SK-N-SH (cell line): ENCODE results near the gene ZNF580. TPM values are rescaled to one million over a fixed set of nuclear protein-coding genes. Genes with fewer than 3 reads are reported as not detected.

Experiments
- CTCF ChIA-PET: fragments of 300-600, 350-600 bp; formaldehyde crosslinking; extraction: SDS; loops from one replicate; lab custom pipeline; 2021; lab: Yijun Ruan, JAX
- POLR2A ChIA-PET: fragments of 350-600 bp; sonication (Branson Sonifier 250); formaldehyde crosslinking; extraction: SDS; loops from one replicate; lab custom pipeline; 2020; ENCODE audit warnings: antibody characterized with exemption, inconsistent platforms; lab: Yijun Ruan, JAX
- DNase-seq: peaks from one replicate; pipeline ENCODE4 v3.0.0; 2012
- H2AFZ ChIP-seq: fragments of 200-600 bp; sonication (generic); 2 replicates; pipeline ENCODE4 v1.8.1; 2016; ENCODE audit warnings: antibody characterized with exemption, mild to moderate bottlenecking, low read depth
- H3F3A ChIP-seq: fragments of 200-600 bp; sonication (generic); replicated peaks from 2 replicates; pipeline ENCODE3; 2016; ENCODE audit warnings: antibody characterized with exemption, mild to moderate bottlenecking; ENCODE audit not compliant: insufficient read depth
- H3K27ac ChIP-seq, 2 experiments: fragments of 200-500 bp in 1 of 2; fragments of 200-600 bp in 1 of 2; sonication (Bioruptor generic) in 1 of 2; sonication (generic), shearing (Covaris generic) in 1 of 2; 2 replicates each; pipeline versions ENCODE4 v1.5.1 to v1.6.1; 2014 to 2016; ENCODE audit warnings: low read depth in 2 of 2, inconsistent platforms in 1 of 2, low read length in 1 of 2, mild to moderate bottlenecking in 1 of 2, mixed read lengths in 1 of 2
- H3K27me3 ChIP-seq: fragments of 200-600 bp; sonication (generic), shearing (Covaris generic); 2 replicates; pipeline ENCODE4 v1.6.1; 2016; ENCODE audit warnings: mixed run types; ENCODE audit not compliant: insufficient read depth
- H3K36me3 ChIP-seq, 2 experiments: fragments of 200-500 bp in 1 of 2; fragments of 200-600 bp in 1 of 2; sonication (Bioruptor generic) in 1 of 2; sonication (generic) in 1 of 2; replicated peaks in 1 of 2; 2 replicates each; pipeline versions ENCODE3 to v1.5.1; 2014 to 2016; ENCODE audit warnings: low read length in 1 of 2, mild to moderate bottlenecking in 1 of 2; ENCODE audit not compliant: insufficient read depth in 2 of 2, control insufficient read depth in 1 of 2
- H3K4me1 ChIP-seq, 2 experiments: fragments of 200-500 bp in 1 of 2; fragments of 200-600 bp in 1 of 2; sonication (Bioruptor generic) in 1 of 2; sonication (generic), shearing (Covaris generic) in 1 of 2; 2 replicates each; pipeline versions ENCODE4 v1.5.1 to v1.6.1; 2014 to 2016; ENCODE audit warnings: low read depth in 1 of 2, low read length in 1 of 2, mixed run types in 1 of 2; ENCODE audit not compliant: insufficient read depth in 2 of 2, control insufficient read depth in 1 of 2
- H3K4me2 ChIP-seq: fragments of 200-600 bp; sonication (generic), shearing (Covaris generic); 2 replicates; pipeline ENCODE4 v1.6.1; 2017; ENCODE audit warnings: mixed run types
- H3K4me3 ChIP-seq, 2 experiments: fragments of 200-500 bp in 1 of 2; fragments of 200-600 bp in 1 of 2; sonication (Bioruptor generic) in 1 of 2; sonication (generic), shearing (Covaris generic) in 1 of 2; 2 replicates each; pipeline versions ENCODE4 v1.5.1 to v1.8.1; 2014 to 2016; ENCODE audit warnings: low read depth in 2 of 2, inconsistent platforms in 1 of 2, low read length in 1 of 2, mild to moderate bottlenecking in 1 of 2, mixed read lengths in 1 of 2, moderate library complexity in 1 of 2
- H3K79me2 ChIP-seq: fragments of 200-600 bp; sonication (generic); 2 replicates; pipeline ENCODE4 v1.8.1; 2017; ENCODE audit warnings: mild to moderate bottlenecking; ENCODE audit not compliant: insufficient read depth
- H3K9ac ChIP-seq: fragments of 200-600 bp; sonication (generic); 2 replicates; pipeline ENCODE4 v1.6.1; 2017; ENCODE audit warnings: mixed run types
- H3K9me2 ChIP-seq: fragments of 200-600 bp; sonication (generic); 2 replicates; pipeline ENCODE4 v1.6.1; 2017; ENCODE audit warnings: mixed run types
- H3K9me3 ChIP-seq: fragments of 200-600 bp; sonication (generic); 2 replicates; pipeline ENCODE4 v1.6.1; 2017; ENCODE audit warnings: mixed run types, mild to moderate bottlenecking, moderate library complexity
- H4K20me1 ChIP-seq: fragments of 200-600 bp; sonication (generic); 2 replicates; pipeline ENCODE4 v1.6.1; 2017; ENCODE audit warnings: mild to moderate bottlenecking, mixed run types; ENCODE audit not compliant: insufficient read depth
- CHD2 ChIP-seq: fragments of 150-350 bp; IDR thresholded peaks from 2 replicates; pipeline ENCODE4 v1.6.1; 2018; ENCODE audit warnings: low read length; ENCODE audit not compliant: partially characterized antibody
- ELF1 ChIP-seq: IDR thresholded peaks from 2 replicates; pipeline ENCODE4 v1.4.0; 2012
- EP300 ChIP-seq, 2 experiments: IDR thresholded peaks; 2 replicates each; pipeline versions ENCODE4 v1.4.0 to v1.6.1; 2012; ENCODE audit warnings: borderline replicate concordance in 1 of 2, low read depth in 1 of 2, low read length in 1 of 2
- FOSL2 ChIP-seq: IDR thresholded peaks from 2 replicates; pipeline ENCODE4 v1.4.0; 2012; ENCODE audit warnings: low read depth, mild to moderate bottlenecking, moderate library complexity, borderline replicate concordance
- FOXJ3 ChIP-seq: sonication (generic); formaldehyde crosslinking; IDR thresholded peaks from 2 replicates; pipeline ENCODE4 v1.5.1; 2020; ENCODE audit warnings: mild to moderate bottlenecking, missing genetic modification reagents
- FOXM1 ChIP-seq: IDR thresholded peaks from 2 replicates; pipeline ENCODE4 v1.4.0; 2012; ENCODE audit warnings: low read depth, mild to moderate bottlenecking
- GABPA ChIP-seq: IDR thresholded peaks from 2 replicates; pipeline ENCODE4 v1.4.0; 2012; ENCODE audit warnings: low read depth, mild to moderate bottlenecking
- MAX ChIP-seq: IDR thresholded peaks from 2 replicates; pipeline ENCODE4 v1.4.0; 2012; ENCODE audit warnings: low read depth
- MEF2A ChIP-seq: IDR thresholded peaks from 2 replicates; pipeline ENCODE4 v1.4.0; 2012; ENCODE audit warnings: low read depth, borderline replicate concordance
- MXI1 ChIP-seq: IDR thresholded peaks from 2 replicates; pipeline ENCODE4 v1.6.1; 2012; ENCODE audit warnings: mild to moderate bottlenecking, low read depth, low read length, improper control_type of control experiment
- NFIC ChIP-seq: IDR thresholded peaks from 2 replicates; pipeline ENCODE4 v1.4.0; 2012; ENCODE audit warnings: borderline replicate concordance
- NRF1 ChIP-seq: IDR thresholded peaks from 2 replicates; pipeline ENCODE4 v1.6.1; 2012; ENCODE audit warnings: low read depth, mild to moderate bottlenecking, low read length
- PBX3 ChIP-seq: IDR thresholded peaks from 2 replicates; pipeline ENCODE4; 2012
- POLR2AphosphoS5 ChIP-seq: IDR thresholded peaks from 2 replicates; pipeline ENCODE4 v1.6.1; 2012; ENCODE audit warnings: low read depth, low read length
- RFX5 ChIP-seq: IDR thresholded peaks from 2 replicates; pipeline ENCODE4 v1.6.1; 2012; ENCODE audit warnings: mild to moderate bottlenecking, improper control_type of control experiment, low read length
- RXRA ChIP-seq: IDR thresholded peaks from 2 replicates; pipeline ENCODE4 v1.4.0; 2012; ENCODE audit warnings: low read depth, mild to moderate bottlenecking, borderline replicate concordance
- SIN3A ChIP-seq: IDR thresholded peaks from 2 replicates; pipeline ENCODE4 v1.6.1; 2012; ENCODE audit warnings: low read depth, mild to moderate bottlenecking, low read length, moderate library complexity, borderline replicate concordance
- SMC3 ChIP-seq: IDR thresholded peaks from 2 replicates; pipeline ENCODE4 v1.6.1; 2012; ENCODE audit warnings: low read depth, low read length, improper control_type of control experiment
- TEAD4 ChIP-seq: IDR thresholded peaks from 2 replicates; pipeline ENCODE4 v1.4.0; 2012; ENCODE audit warnings: mild to moderate bottlenecking, borderline replicate concordance; ENCODE audit not compliant: insufficient read depth
- USF2 ChIP-seq: fragments of 150-350 bp; IDR thresholded peaks from 2 replicates; pipeline ENCODE4 v1.6.1; 2017; ENCODE audit warnings: antibody characterized with exemption, low read length, low read depth, borderline replicate concordance
- YY1 ChIP-seq: IDR thresholded peaks from 2 replicates; pipeline ENCODE4 v1.4.0; 2012; ENCODE audit warnings: low read depth, mild to moderate bottlenecking
- WGBS: methylation state at CpG from one replicate; pipeline ENCODE4 v1.1.6; 2017; ENCODE audit warnings: low lambda C conversion rate; 5-methylcytosine and 5-hydroxymethylcytosine counted together
- polyA plus RNA-seq, 3 experiments: library from polyadenylated mRNA; depleted of rRNA; stranded (reverse); fragments of >200 nt; gene quantifications; 2 replicates each; pipeline ENCODE4 v1.2.3, GENCODE V29; 2012
- TF ChIP-seq, protein P1 (sequence below): fragments of 150-350 bp; IDR thresholded peaks from 2 replicates; pipeline ENCODE4 v1.6.1; 2016; ENCODE audit warnings: mild to moderate bottlenecking, low read depth, low read length
- TF ChIP-seq, protein P2 (sequence below): fragments of 200-600 bp; sonication (generic); IDR thresholded peaks from 2 replicates; pipeline ENCODE4 v1.6.1; 2017; ENCODE audit warnings: antibody characterized with exemption, mild to moderate bottlenecking, moderate library complexity

The ZNF580 gene
- polyA plus RNA-seq, 1 of the 3 experiments (the other 2 are of a cell fraction), result 21.9 TPM

DNA sequence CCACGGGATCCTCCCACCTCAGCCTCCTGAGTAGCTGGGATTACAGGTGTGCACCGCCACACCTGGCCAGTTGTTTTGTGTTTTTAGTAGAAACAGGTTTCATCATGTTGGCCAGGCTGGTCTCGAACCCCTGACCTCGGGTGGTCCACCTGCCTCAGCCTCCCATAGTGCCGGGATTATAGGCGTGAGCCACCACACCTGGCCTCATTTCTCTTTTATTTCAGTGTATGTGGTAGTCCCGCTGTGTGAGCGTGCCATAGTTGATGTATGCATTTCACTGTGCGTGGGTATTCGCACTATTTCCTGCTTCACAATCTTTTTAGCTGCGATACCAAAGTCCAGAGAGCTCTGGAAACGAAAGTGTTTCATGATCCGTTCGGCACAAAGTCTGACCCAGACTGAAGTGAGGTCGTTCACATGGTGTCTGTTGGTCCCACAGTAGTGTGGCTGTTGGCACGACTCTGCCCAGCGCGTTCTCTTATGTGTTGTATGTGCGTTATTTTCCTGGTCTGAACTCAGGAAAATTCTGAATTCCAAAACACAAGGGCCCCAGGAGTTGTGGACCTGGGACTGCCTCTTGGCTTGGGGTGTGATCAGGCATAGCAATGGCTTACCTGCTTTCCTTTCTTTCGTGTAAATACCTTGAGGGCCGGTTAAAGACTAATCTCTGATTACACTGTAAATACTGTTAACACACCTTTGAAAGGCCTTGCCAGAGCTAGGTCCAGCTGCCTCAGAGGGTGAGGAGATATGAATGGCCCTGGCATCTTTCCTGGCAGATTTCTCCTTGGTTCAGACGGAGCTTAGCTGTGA, 42.9 kb downstream of the ZNF580 start (continued):
- no peak for TF ChIP-seq USF2
- TF ChIP-seq SIN3A, result no peak
- no peak for TF ChIP-seq EP300 (IDR thresholded peaks at IDR 0.05; ENCODE audit: borderline replicate concordance in 1 of 2, low read depth in 1 of 2, low read length in 1 of 2)
- no peak for TF ChIP-seq FOXJ3 (CRISPR knock-in tag)
- no peak for TF ChIP-seq TEAD4
- no peak for TF ChIP-seq NFIC
- TF ChIP-seq YY1, result no peak
- no peak for TF ChIP-seq FOXM1
- no peak for TF ChIP-seq ELF1
- TF ChIP-seq, protein P1, sequence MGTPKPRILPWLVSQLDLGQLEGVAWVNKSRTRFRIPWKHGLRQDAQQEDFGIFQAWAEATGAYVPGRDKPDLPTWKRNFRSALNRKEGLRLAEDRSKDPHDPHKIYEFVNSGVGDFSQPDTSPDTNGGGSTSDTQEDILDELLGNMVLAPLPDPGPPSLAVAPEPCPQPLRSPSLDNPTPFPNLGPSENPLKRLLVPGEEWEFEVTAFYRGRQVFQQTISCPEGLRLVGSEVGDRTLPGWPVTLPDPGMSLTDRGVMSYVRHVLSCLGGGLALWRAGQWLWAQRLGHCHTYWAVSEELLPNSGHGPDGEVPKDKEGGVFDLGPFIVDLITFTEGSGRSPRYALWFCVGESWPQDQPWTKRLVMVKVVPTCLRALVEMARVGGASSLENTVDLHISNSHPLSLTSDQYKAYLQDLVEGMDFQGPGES, result no peak
- no peak for TF ChIP-seq SMC3
- TF ChIP-seq, all 33 proteins: peak for 0

DNA sequence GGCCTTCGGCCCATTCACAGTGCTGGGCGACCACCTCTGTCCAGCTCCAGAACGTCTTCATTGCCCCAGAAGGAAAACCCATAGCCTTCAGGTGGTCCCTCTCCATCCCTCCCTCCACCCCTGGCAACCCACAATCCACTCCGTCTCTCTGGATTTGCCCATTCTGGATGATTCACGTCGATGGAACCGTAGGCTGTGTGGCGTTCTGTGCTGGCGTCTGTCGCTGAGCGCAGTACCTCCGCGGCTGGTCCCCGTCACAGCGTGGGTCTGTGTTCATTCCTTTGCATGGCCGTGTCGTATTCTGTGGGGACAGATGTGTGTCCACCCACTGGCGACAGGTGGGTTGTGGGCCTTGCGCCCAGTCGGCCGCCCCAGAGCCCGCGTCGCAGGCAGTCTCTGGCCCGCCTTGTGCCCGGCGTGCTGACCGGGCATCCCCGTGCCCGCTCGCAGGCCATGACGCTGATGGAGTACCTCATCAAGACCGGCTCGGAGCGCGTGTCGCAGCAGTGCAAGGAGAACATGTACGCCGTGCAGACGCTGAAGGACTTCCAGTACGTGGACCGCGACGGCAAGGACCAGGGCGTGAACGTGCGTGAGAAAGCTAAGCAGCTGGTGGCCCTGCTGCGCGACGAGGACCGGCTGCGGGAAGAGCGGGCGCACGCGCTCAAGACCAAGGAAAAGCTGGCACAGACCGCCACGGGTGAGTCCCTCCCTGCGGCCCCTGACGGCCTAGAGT, 44.3 kb downstream of the ZNF580 start:
- Histone ChIP-seq H3K36me3 (peaks cover 16 to 55% of the 10 kb centered on the region in 2 experiments), H2AFZ (no peak overlapping the region), H3K9me3 (no peaks in the 10 kb centered on the region), H3K9ac (no peak overlapping the region), H3K4me1 (no peaks in the 10 kb centered on the region), H4K20me1 (peaks cover 76% of the 10 kb centered on the region), H3K4me3 (no peak overlapping the region), H3K79me2 (peaks cover 57% of the 10 kb centered on the region), H3F3A (no peaks in the 10 kb centered on the region), H3K4me2 (no peak overlapping the region), H3K9me2 (no peaks in the 10 kb centered on the region), H3K27me3 (no peaks in the 10 kb centered on the region), H3K27ac (no peak overlapping the region)
- no peak for TF ChIP-seq TEAD4
- no peak for TF ChIP-seq MXI1
- no peak for TF ChIP-seq RXRA
- no peak for TF ChIP-seq CHD2
- TF ChIP-seq, protein P2, sequence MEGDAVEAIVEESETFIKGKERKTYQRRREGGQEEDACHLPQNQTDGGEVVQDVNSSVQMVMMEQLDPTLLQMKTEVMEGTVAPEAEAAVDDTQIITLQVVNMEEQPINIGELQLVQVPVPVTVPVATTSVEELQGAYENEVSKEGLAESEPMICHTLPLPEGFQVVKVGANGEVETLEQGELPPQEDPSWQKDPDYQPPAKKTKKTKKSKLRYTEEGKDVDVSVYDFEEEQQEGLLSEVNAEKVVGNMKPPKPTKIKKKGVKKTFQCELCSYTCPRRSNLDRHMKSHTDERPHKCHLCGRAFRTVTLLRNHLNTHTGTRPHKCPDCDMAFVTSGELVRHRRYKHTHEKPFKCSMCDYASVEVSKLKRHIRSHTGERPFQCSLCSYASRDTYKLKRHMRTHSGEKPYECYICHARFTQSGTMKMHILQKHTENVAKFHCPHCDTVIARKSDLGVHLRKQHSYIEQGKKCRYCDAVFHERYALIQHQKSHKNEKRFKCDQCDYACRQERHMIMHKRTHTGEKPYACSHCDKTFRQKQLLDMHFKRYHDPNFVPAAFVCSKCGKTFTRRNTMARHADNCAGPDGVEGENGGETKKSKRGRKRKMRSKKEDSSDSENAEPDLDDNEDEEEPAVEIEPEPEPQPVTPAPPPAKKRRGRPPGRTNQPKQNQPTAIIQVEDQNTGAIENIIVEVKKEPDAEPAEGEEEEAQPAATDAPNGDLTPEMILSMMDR, result no peak
- TF ChIP-seq RFX5, result no peak
- TF ChIP-seq MAX, result no peak
- TF ChIP-seq PBX3, result no peak
- TF ChIP-seq POLR2AphosphoS5, result no peak
- no peak for TF ChIP-seq FOSL2
- TF ChIP-seq NRF1, result no peak
- TF ChIP-seq FOXM1, result no peak
- no peak for TF ChIP-seq MEF2A
- no peak for TF ChIP-seq GABPA
- DNase-seq, result no peak
- 97% methylated on average over 46 of the region's 60 CpGs for WGBS
- CTCF ChIA-PET, result interaction anchor here (0.7 kb wide), 1 partner anchor 31 kb away, joined by 3 read pairs; the partner anchor contains the start of gene U2AF2
- POLR2A ChIA-PET, result no interaction called here
